GM18867 (cell line): ENCODE measurements around the gene NIPAL4.

ENCODE experiments used
- ATAC-seq: cut with Tn5 transposase; IDR thresholded peaks from one replicate; pipeline ENCODE4 v1.9.1; 2021; ENCODE audit warnings: mild to moderate bottlenecking, moderate library complexity; ENCODE audit not compliant: unreplicated experiment

The NIPAL4 gene

DNA sequence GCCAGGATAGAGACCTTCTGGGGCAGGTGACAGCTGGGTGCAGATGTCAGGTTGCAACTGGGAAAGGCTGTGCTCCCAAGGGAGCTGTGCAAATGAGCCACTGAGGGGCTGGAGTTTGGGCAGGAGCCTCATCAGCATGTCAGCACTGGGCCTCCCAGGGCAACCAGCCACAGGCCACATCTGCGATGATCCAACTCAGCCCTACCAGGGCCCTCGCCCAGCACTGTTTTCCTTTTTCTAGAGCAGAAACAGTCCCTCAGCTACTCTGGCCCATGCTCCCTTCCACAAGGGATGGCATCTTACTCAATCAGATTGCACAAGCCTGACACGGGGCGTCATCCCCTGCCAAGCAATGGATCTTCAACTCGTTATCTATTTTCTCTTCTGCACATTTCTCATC, 24.8 kb downstream of the NIPAL4 start:
- ATAC-seq, result no peak

- ATAC-seq, result no peak
Observed at GRCh38 chr5:157485340-157485739, 25.3 kb downstream of the NIPAL4 start.

GRCh38 chr5:157485811-157486210, 25.8 kb downstream of the NIPAL4 start:
- ATAC-seq, result no peak

- ATAC-seq, result peak; percentile 57
Observed at GRCh38 chr5:157486221-157486681, 26.2 kb downstream of the NIPAL4 start.

GRCh38 chr5:157486861-157487260, 26.8 kb downstream of the NIPAL4 start:
- peak; percentile 59 for ATAC-seq

DNA sequence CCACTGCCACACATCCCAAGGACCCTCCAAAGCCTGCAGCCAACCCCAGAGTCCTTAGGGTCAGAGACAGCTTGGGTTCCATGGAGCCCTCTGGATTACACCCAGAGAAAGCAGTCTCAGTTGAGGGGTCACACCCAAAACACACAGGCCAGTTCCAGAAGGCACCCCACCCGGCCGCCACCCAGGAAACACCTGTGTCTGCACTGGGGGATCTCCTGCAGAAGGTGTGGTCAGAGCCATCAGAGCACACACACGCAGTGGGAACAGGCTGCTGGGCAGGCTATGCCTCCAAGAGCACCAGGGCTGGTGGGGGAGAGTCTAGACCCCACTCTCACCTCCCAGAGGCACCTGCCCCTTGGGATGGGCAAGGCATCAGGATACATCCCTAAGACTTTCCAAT, 27.3 kb downstream of the NIPAL4 start:
- peak; percentile 34 for ATAC-seq

- no peak for ATAC-seq
Observed at GRCh38 chr5:157491471-157491995, 31.5 kb downstream of the NIPAL4 start.

DNA sequence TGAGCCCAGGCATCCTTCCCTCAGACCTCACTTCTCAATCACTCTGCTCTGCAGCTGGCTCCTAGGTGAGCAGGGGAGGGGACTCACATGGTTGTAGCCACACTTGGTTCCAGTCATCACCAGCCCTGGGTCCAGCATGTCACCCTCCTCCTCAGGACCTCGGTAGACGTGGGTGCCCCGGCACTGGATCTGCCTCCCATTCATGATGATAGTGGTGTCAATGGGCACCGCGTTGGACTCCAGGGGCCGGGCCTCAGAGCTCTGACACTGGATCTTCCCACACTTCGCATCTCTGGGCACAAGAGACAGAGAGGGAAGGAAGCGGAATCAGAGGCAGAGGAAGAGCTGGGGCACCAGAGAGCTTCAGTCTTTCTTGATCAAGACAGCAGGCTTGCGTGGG, 32.9 kb downstream of the NIPAL4 start:
- ATAC-seq, result no peak

- ATAC-seq, result no peak
Observed at GRCh38 chr5:157494178-157494832, 34.3 kb downstream of the NIPAL4 start.

- ATAC-seq, result no peak
Observed at GRCh38 chr5:157496864-157497263, 36.9 kb downstream of the NIPAL4 start.

- ATAC-seq, result no peak
Observed at GRCh38 chr5:157497875-157498611, 38.0 kb downstream of the NIPAL4 start.

DNA sequence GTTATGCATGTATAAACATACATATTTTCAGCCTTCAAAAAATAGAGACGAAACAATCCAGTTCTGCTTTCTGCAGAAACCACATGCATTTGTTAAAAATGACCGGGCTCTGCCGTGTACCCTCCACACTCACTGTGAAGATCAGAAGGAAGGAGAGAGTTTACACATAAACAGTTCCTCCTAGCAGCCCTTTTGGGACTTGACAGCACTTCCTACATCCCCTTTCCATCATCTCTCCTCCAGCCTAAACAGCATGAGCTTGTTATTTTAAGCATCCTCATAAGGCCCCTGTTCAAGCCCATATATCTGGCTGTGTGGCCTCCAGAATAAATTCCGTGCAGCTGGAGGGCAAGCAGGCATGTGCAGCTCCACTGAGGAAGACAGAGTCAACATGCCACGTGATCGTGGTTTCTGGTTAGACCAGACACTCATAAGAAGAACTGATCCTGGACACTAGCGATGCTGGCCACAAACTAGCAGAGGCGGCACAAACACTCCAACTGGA, 42.2 kb downstream of the NIPAL4 start:
- peak; percentile 87 for ATAC-seq

DNA sequence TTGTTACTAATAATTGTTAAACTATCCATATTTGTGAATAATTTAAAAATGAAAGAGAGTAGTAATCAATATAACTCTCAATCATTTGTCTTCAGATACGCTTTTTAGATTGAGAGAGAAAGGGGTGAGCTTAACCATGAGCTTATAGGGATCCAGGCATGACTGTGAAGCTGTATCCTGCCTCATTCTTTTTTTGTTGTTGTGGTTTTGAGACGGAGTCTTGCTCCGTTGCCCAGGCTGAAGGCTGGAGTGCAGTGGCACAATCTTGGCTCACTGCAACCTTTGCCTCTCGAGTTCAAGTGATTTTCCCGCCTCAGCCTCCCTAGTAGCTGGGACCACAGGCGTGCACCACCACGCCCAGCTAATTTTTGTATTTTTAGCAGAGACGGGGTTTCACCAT, 44.0 kb downstream of the NIPAL4 start:
- ATAC-seq, result no peak

- no peak for ATAC-seq
Observed at GRCh38 chr5:157505496-157505895, 45.5 kb downstream of the NIPAL4 start.

GRCh38 chr5:157506066-157506590, 46.1 kb downstream of the NIPAL4 start:
- ATAC-seq, result no peak

GRCh38 chr5:157506981-157507780, 47.2 kb downstream of the NIPAL4 start:
- no peak for ATAC-seq

GRCh38 chr5:157509093-157509492, 49.1 kb downstream of the NIPAL4 start:
- ATAC-seq, result no peak

GRCh38 chr5:157509587-157509986, 49.6 kb downstream of the NIPAL4 start:
- ATAC-seq, result no peak

- no peak for ATAC-seq
Observed at GRCh38 chr5:157510682-157511081, 50.7 kb downstream of the NIPAL4 start.

GRCh38 chr5:157511651-157512644, 51.9 kb downstream of the NIPAL4 start:
- ATAC-seq, result no peak
